GM18511 (cell line): ENCODE data around the gene KCNQ1.

ENCODE experiments used
- ATAC-seq: cut with Tn5 transposase; IDR thresholded peaks from one replicate; pipeline ENCODE4 v1.9.1; 2021; ENCODE audit warnings: mild to moderate bottlenecking, moderate library complexity; ENCODE audit not compliant: unreplicated experiment

The KCNQ1 gene

GRCh38 chr11:2769409-2770095 lies 324.7 kb downstream of the KCNQ1 start:
- no peak for ATAC-seq

DNA sequence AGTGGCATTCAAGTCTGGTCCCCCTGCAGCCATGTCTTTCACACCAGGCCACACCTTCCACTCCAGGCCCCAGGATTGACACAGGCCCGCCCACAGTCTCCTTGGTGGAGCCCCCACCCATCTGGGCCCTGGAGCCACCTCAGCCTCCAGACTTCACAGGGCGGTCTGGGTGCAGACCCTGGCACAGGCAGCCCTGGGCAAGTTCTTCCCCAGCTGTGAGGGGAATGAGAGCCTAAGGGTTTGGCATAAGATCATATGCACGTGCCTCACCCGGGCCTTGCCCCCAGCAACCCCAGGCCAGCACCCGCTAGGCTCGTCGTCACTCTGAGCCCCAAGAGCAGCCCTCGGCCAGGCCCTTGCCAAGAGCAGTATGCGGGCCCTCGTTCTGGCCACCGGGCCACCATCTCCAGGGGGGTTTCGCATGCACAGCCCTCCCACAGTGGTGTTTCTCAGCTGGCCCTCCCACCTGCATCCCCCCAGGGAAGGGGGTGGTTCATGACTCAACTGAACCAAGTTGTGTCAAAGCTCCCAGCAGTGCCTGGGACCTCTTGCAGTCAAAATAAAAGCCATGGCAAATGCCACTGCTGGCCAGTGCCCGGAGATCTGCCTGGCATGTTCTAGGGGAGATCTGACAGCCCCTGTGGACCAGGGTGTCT lies 325.4 kb downstream of the KCNQ1 start:
- ATAC-seq, result no peak

GRCh38 chr11:2770761-2771301 lies 326.0 kb downstream of the KCNQ1 start:
- no peak for ATAC-seq

GRCh38 chr11:2771758-2772466 lies 327.1 kb downstream of the KCNQ1 start:
- ATAC-seq, result no peak

DNA sequence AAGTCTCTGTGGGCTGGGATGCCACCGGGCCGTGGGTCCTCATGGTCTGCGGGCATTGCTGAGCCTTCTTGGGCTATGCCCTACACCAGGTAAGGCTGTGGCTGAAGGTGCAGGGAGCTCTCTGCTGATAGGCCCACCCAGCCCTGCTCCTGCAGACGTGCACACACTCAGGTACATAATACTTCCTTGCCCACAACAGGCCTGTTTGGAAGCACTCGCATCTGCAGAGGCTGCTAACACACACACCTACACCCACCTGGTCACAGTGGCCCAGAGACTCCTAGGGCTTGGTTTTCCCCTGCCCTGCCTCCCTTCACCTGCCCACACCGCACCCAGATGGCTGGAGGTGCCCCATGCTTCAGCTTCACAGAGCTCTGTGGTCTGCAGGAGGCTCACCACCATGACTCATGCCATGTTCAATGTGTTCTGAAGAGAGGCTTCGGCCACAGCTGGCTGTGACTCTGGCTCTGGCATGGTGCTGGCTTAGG lies 327.8 kb downstream of the KCNQ1 start:
- ATAC-seq, result peak; percentile 64

GRCh38 chr11:2774173-2775082 lies 329.6 kb downstream of the KCNQ1 start:
- ATAC-seq, result no peak

GRCh38 chr11:2775083-2775625 lies 330.3 kb downstream of the KCNQ1 start:
- ATAC-seq, result no peak

DNA sequence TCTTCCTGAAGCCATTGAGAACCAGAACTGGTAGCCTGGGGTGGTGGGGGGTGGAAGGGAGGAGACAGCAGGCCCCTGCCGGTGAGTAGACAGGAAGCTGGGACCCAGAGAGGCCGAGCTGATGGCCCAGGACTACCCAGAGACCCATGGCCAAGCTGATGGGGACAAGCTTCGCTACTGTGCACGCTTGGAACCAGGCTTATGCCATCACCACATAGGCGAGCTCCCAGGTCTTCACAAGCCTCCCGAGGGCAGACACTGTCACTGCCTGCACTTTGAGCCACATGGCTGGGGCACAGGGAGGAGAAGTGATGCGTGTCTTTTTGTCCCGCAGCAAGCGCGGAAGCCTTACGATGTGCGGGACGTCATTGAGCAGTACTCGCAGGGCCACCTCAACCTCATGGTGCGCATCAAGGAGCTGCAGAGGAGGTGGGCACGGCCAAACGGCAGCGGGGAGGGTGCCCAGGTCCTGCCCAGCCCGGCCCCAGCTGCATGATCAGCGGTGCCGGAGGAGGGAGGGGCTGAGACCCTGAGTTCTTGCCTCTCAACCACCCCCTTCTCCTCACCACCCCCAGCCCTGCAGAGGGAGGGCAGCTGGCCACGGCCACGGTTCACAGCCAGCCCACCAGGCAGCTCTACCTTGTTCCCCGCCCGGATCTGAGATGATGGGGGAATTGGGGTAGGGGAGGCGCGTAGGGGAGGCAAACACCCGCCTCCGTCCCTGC lies 331.0 kb downstream of the KCNQ1 start:
- no peak for ATAC-seq

GRCh38 chr11:2776351-2777061 lies 331.7 kb downstream of the KCNQ1 start:
- no peak for ATAC-seq

DNA sequence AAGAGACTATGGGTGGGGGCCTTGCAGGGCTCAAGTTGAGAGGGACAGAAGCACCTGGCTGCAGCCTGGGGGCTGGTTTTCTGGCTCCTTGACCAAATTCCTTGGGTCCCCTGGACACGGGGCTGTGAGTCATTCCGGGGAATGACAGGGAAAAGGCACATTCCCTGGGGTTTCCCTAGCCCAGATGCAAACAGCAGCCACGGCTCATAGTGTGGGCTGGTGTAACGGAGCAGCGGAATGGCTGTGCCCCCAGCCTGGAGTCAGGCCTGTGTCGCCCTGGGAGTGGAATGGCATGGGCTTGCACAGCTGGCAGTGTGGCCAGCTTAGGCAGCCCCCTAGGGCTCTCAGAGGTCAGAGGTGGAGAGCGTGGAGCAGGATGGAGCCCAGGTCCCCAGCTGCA lies 332.6 kb downstream of the KCNQ1 start:
- ATAC-seq, result no peak

DNA sequence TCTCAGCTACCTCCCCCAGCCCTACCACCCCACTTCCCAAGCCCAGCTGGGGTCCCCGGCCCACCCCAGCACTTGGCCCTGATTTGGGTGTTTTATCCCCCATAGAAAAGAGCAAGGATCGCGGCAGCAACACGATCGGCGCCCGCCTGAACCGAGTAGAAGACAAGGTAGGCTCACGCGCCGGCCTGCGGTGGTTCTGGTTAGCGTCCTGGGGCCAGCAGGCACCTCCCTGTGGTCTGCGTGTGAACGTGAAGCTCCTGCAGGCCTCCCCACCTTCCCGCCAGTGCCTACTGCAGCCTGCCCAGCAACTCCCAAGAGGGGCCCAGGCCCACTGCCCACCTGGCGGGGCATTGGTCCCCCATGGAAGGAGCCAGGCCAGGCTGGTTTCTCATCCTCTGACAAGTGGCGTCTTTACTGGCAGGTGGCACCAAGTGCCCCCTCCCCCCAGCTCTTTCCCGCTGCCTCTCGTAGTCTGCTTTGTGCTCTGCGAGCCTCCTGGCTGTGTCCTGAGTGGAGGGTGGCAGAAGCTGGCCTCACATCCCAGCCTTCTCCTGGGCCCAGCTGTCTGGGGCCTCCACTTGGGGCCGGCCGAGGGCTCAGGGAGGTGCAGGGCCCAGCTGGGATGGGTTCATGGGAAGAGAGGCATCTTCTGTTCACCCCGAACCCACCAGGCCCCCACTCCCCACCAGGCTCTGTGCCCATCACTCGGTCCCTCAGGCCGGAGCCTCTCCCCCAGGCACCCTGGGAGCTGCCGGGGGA lies 333.2 kb downstream of the KCNQ1 start:
- no peak for ATAC-seq

GRCh38 chr11:2778630-2779498 lies 334.1 kb downstream of the KCNQ1 start:
- ATAC-seq, result no peak

DNA sequence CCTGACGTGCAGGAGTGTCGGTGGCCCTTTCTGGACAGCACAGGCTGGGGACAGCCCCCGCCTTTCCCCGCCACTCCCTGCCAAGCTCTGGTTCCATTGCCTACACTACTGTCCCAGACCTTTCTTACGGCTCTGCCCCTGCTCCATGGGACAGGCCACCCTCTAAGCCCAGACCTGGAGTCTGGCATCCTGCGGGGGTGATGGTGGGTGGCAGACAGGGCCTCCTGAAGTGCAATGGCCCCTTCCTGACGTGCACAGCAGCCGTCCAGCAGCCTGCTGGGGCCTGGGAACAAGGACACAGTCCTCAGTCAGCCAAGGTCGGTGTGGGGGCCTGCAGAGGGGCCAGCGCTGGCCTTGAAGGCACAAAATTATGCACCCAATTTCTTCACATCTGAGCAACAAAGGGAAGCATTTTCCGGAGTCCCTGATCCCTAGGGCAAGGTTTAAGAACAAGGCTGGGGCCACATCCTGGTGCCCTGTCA lies 334.7 kb downstream of the KCNQ1 start:
- no peak for ATAC-seq

GRCh38 chr11:2779981-2780849 lies 335.4 kb downstream of the KCNQ1 start:
- no peak for ATAC-seq

DNA sequence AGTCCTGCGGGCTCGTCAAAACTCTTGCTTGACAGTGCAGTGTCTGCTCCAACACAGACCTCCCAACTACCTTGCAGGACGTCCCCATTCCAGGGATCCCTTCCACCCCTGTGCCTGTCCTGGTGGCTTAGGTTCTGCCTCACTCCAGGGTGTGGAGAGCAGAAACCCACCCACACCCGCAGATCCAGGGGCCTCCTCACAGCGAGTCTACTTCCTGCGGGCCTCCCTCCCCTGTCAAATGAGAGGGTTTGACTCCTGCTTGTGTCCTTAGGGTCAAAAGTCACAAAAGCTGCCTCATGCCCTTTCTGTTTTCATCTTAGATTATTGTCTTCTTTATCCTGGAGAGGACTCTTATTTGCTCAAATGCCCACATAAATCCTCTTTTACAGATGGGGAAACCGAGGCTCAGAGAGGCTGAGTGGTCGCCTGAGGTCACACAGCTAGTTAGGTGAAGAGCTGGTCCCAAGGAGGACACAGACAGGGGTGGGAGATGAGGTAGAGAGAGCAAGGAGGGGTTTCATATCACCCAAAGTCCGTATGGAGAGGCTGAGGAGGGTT lies 336.1 kb downstream of the KCNQ1 start:
- no peak for ATAC-seq
